Inflammatory macrophage (primary cell): ENCODE results near the gene LDLRAD4.
A peak's percentile ranks its signal among the peaks of the same experiment; 100 is the strongest.

ENCODE experiments used
- DNase-seq, 2 donors: peaks; one replicate each; pipeline ENCODE4 v3.0.0-alpha.2; 2020 to 2022

LDLRAD4 gene

DNA sequence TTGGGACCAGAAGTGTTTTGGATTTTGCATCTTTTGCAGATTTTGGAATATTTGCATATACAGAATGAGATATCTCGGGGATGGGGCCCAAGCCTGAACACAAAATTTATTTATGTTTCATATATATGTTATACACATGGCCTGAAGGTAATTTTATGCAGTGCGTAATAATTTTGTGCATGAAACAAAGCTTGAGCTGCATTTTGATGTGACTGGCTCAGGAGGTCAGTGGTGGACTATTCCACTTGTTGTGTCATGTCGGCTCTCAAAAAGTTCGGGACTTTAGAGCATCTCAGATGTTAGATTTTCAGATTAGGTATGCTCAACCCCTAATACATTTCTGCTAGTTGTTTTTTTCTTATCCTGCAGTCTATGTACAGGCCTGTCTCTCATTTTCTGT lies 362.4 kb downstream of the LDLRAD4 start:
- DNase-seq: no peak

DNA sequence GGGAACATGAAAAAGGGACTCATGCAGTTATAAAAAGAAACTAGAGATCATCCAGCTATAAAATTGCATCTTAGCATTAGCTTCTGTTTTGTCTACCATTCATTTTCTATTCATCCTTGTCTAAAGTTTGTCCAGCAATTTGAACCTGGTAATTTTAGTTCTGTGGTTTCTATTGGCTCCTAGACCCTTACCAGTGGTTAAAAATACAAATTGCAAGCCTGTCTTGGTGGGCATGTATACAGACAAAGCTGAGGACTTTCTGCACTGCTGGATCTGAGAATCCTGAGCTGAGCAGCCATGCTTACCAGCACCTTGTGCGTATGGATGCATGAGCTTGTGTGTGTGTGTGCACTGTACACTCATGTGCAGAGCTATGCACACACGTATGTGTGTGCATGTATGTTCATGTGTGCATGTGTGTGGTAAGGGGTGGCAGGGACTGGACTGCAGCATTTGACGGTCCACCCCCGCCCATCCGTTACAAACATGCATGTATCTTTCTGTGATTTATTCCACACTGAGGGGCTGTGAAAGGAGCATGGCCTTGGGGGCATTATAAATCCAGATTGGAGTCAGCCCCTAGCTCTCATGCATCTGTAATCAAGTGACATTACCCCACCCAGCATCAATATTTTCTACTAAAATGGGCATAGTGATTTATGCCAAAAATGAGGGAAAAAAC lies 363.1 kb downstream of the LDLRAD4 start:
- DNase-seq: no peak

DNA sequence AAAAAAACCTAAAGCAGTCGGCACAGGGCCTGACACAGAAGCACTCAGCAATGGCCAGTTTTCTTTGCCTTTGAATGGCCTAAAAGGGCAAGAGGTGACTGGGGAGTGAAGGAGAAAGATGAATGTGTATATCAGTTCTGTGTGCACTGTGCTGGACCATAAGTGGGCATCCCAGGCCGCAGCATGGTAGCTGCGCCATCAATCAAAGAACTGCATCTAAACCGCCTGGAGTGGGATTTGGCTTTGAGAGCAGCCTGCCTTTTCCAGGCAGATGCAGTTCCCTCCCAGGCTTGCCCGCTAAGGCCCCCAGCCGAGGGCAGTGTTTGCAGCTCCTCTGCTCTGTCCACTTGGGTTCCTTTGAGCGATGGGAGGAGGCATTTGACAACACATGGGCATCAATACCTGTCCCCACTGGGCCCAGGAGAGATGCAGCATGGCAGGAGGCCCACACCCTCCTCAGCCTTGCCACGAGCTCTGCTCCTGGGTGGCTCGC lies 363.7 kb downstream of the LDLRAD4 start:
- DNase-seq: no peak

GRCh38 chr18:13583576-13584550 lies 365.3 kb downstream of the LDLRAD4 start:
- peak; percentile 30 to 62 for DNase-seq

DNA sequence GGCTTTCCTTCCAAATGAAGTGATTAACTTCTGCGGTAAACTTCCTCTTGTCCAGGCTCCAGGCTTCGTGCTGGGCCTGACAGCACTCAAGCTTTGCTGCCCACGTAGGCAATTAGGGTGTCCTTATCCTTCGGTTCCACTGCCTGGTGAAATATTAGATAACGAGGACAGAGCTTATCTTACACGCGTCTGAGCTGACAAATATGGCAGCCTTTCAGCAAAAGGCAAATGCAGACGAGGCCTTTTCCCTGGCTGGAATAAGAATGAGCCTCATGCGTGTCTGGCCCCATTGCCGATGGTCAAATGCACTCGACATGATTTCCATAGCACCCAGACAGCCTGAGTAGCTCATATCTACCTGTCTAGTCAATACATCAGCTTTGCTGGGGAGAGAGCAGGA lies 366.3 kb downstream of the LDLRAD4 start:
- peak; percentile 41 to 72 for DNase-seq

DNA sequence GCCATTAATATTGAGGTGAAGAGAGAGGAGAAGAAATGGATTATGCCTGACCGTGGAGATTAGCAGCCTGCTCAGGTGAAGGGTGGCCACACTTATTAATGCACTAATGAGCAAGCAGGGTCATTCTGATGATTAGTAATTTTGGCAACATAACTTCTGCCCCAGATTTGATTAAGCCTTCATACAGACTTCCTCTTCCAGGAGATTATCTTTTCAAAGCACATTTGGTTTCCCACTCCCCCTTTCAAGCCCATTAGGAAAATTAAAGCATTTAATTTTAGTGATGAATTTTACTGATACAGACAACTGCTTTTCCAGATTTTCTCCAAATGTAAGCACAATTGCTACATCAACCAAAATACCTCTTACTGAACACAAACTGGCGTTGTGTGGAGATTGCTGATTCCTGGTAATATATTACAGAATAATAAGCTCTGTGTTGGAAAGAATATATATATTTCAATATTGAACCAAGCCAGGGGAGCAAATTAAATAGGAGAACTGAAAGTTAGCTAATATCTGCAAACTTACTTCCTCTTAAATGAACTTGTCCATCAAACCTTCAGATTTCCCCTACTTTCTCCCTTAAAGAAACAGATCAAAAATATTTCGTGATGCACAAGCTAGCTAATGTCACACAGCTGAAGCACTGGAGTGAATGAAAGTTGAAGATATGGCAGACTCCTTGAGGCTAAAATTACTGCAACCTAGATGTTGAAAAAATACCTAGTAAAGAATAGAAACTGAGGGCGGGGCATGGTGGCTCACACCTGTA lies 367.0 kb downstream of the LDLRAD4 start:
- DNase-seq: peak; percentile 56 to 81

DNA sequence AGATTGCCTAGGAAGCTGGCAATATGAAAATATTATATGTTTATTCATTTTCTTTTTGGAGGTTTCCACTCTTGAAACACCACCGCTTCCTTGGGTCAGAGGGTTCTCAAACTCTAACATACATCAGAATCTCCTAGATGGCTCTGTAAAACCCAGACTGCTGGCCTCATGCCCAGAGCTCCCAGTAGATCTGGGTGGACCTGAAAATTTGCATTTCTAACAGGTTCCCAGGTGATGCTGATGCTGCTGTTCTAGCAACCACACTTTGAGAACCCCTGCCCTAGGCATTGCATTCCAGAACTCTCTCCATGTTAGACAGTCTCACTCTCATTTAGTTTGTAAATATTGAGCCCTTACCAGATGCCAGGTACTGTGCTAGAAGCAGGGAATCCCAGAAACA lies 368.4 kb downstream of the LDLRAD4 start:
- DNase-seq: no peak

DNA sequence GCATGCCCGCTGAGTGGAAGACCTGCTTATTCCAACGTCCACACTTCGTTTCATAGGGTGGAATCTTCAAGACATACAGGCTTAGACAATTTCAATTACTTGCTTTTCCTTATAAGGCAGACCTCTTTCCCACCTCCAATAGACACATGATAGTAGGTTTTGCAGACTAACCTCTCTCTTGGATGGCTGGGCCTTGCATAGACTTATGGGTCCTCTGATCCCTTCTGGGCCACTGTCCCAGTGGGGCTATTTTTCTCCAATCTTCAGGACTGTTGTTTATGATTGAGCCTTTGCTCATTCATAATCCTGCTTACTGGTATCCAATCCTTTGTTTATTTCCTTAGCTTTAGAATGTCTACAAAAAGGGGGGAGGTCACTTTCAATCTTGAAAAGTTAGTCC lies 368.9 kb downstream of the LDLRAD4 start:
- no peak for DNase-seq

DNA sequence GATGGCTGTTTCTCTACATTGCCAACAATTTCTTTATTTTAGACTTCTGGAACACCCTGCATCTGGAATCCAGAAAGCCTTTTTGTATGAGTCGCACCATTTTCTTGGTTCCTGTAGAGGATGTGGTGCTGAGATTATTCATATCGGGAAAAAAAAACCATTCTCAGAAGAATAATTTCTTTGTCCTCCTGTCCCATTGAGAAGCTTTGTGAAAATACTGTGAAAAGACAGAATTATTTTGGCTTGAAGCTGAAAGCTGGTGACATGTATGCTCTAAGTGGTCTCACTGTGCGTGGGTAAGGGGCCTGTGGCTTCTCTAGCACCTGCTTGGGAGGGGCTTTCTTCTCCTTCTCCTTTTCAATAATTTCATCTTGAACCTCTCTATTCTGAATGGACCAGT lies 369.4 kb downstream of the LDLRAD4 start:
- no peak for DNase-seq

DNA sequence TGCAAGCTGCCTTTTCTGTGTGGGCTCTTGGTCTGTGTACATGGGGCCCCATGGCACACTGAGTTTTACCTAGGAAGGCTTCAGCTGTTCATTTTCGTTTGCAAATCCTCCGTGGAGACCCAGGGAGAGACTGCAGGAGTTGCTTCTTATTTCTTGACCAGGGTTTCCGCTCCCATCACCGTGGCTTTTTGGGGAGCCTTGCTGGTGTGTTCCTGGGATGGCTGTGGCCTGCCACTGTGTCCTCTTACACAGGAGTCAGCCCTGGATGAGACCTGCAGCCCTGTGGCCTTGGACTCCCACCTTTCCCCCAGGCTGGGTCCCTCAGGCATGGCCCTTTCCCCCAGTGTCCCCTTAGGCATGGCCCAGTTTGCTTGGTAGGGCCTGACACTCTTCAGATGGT lies 370.8 kb downstream of the LDLRAD4 start:
- DNase-seq: no peak

DNA sequence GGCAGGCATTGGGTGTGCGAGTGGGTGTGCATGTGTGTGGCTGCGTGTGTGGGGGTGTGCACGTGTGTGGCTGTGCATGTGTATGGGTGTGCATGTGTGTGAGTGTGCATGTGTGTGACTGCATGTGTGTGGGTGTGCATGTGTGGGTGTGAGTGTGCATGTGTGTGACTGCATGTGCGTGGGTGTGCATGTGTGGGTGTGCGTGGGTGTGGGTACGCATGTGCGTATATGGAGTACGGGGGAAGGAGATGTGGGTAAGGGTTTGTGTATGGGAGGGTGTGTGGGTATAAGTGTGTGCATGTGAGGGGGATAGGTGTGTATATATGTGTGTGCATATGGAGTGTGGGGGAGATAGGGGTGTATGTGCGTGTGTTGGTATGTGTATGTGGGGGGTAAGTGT lies 371.4 kb downstream of the LDLRAD4 start:
- no peak for DNase-seq

GRCh38 chr18:13592246-13592645 lies 373.7 kb downstream of the LDLRAD4 start:
- DNase-seq: peak; percentile 54 to 75

DNA sequence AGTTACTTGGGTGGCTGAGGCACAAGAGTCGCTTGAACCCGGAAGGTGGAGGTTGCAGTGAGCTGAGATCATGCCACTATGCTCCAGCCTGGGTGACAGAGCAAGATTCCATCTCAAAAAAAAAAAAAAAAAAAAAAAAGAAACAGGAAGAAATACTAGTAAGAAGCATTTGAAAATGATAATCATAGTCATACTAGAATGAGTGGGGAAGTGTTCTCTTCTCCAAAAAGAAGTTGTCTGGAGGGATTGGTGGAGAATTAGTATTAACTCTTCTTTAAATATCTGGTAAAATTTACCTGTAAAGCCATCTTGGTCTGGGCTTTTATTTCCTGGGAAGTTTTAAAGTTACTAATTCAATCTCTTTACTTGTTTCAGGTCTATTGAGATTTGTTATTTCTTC lies 376.0 kb downstream of the LDLRAD4 start:
- peak; percentile 28 to 42 for DNase-seq

- peak in 1 of 2 donors; percentile 44 for DNase-seq
Measured at GRCh38 chr18:13597068-13597467, 378.5 kb downstream of the LDLRAD4 start.

DNA sequence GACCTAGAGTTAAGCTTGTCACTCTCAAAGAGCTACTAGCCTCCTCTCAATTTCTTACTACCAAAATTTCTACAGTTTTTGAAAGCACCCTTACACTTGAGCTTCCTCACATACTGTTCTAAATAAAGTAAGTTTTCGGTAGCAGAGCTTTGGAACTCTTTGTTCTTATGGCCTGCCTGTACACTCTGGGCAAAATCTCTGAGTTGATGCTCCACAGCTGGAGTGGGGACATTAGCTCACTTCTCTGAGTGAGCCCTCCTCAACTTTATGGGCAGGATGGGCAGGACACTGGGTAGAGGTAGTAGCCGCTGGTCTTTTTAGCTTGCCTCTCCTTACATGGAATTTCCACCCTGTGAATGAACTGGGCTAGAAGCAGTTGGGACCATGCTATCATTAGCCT lies 380.0 kb downstream of the LDLRAD4 start:
- DNase-seq: no peak

DNA sequence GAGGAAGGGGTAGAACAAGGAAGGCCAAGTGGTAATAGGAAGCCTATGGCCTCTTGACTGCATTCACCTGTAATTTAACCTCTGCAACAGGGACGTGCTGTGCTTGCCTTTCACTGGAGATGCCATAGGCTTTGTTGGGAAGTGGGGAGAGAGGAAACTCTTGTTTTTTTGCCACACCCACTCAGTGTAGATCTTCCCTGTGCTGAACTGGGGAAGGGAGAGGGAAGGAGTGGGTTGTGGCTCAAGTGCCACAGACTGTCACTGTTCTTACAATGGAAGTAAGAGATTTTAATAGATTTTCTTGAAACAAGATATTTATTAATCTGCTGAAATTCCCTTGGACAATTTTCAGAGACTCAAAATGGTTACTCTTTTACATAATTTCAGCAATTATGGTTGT lies 380.5 kb downstream of the LDLRAD4 start:
- peak; percentile 32 to 69 for DNase-seq

GRCh38 chr18:13603304-13604019 lies 384.9 kb downstream of the LDLRAD4 start:
- DNase-seq: no peak

- DNase-seq: no peak
Measured at GRCh38 chr18:13604786-13605185, 386.2 kb downstream of the LDLRAD4 start.

DNA sequence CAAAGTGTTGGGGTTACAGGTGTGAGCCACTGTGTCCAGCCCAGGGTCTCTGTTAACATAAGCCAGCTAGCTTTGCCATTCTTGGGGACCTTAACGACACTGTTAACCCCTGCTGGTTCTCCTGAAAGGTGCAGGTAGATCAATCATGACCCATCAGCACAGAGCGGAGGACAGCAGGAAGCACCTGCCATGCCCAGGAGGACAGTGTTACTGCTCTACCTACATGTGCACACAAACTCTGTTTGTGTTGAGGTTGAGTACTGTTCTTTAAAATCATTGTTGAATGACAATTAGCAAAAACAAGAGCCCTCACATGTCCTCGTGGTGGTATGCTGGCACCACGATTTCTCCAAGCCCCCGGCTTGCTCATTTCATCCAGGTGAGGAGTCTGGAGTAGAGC lies 386.9 kb downstream of the LDLRAD4 start:
- no peak for DNase-seq

DNA sequence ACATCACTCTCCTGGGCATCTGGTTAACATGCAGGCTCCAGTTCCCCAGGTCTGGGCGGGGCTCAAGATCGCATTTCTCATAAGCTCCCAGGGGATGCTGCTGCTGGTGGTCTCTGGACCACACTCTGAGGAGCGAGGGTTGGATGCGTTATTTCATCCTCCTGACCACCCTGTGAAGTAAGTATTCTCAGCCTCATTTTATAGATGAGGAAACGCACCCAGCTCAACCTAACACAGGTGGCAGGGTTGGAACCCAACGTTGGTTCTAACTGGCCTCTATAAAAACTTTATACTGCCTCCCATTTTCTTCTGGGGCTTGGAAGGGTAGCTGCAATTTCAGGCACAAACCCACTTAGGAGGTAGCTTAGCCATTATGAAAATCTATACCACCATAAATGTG lies 387.3 kb downstream of the LDLRAD4 start:
- no peak for DNase-seq

DNA sequence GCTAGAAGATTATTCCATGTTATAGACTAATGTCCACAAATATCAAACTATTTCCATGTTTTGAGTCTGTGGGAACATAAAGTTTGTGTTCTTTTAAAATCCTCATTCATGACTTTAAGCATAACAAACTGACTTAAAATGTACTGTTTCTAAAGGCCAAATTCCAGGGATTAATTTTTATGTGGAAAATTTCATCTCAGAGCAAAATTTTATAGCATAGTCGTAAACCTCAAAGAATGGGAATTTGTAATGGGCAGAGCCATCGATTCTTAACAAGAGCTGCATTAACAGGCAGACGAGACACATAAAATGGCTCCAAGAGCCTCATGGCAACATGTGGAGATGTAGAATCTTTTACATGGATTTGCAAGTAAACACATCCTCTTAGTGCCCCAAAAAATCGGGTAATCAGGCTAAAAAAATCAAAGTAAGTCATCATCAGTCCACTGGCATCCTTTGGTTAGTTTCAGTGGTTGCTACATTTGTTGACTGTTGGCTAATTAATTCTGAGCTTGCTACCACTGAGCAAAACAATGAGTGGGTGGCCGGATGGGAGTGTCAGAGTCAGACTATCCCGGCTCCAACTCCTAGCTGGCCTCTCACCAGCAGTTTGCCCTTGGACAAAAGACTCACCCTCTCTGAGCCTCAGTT lies 388.2 kb downstream of the LDLRAD4 start:
- peak; percentile 59 to 66 for DNase-seq
